HG03064 (cell line): ENCODE data around the gene VTN.

Experiments
- ATAC-seq: cut with Tn5 transposase; IDR thresholded peaks from one replicate; pipeline ENCODE4 v1.9.1; 2021; ENCODE audit warnings: low read depth; ENCODE audit not compliant: unreplicated experiment

VTN gene

GRCh38 chr17:28370035-28370743 lies at the start of gene VTN:
VTN (minus strand) TSS chr17:28370307; CDS start chr17:28370203, 104 bp downstream.
- no peak for ATAC-seq

GRCh38 chr17:28416703-28417311 lies 46.7 kb upstream of the VTN start:
- ATAC-seq = no peak

GRCh38 chr17:28415886-28416285 lies 45.8 kb upstream of the VTN start:
- no peak for ATAC-seq

- ATAC-seq = no peak
These were observed 43.7 kb upstream of the VTN start for GRCh38 chr17:28413804-28414203.

GRCh38 chr17:28412099-28412498 lies 42.0 kb upstream of the VTN start:
- no peak for ATAC-seq

GRCh38 chr17:28407974-28408306 lies 37.8 kb upstream of the VTN start:
- ATAC-seq = no peak

- no peak for ATAC-seq
These were observed 37.2 kb upstream of the VTN start for GRCh38 chr17:28407130-28407973.

- ATAC-seq = no peak
These were observed 36.3 kb upstream of the VTN start for GRCh38 chr17:28406473-28406814.

GRCh38 chr17:28405632-28406472 lies 35.7 kb upstream of the VTN start, which contains the start of gene SLC46A1:
SLC46A1 (minus strand) TSS chr17:28406212; CDS start chr17:28406114, 98 bp downstream.
- no peak for ATAC-seq

- no peak for ATAC-seq
These were observed 34.9 kb upstream of the VTN start for GRCh38 chr17:28404812-28405570.

GRCh38 chr17:28404461-28404811 lies 34.3 kb upstream of the VTN start:
- no peak for ATAC-seq

GRCh38 chr17:28404007-28404406 lies 33.9 kb upstream of the VTN start:
- ATAC-seq = no peak

GRCh38 chr17:28402844-28403243 lies 32.7 kb upstream of the VTN start:
- ATAC-seq = no peak

- ATAC-seq = no peak
These were observed 32.1 kb upstream of the VTN start for GRCh38 chr17:28402224-28402630.

GRCh38 chr17:28399808-28400207 lies 29.7 kb upstream of the VTN start:
- ATAC-seq = no peak

- ATAC-seq = no peak
These were observed 28.3 kb upstream of the VTN start for GRCh38 chr17:28398280-28398981.

- ATAC-seq = no peak
These were observed 27.7 kb upstream of the VTN start for GRCh38 chr17:28397687-28398279.

- no peak for ATAC-seq
These were observed 27.2 kb upstream of the VTN start for GRCh38 chr17:28397275-28397674.

GRCh38 chr17:28396635-28397239 lies 26.6 kb upstream of the VTN start:
- ATAC-seq = no peak
